Spinal cord (tissue), 10 donors: ENCODE results near the gene ADIPOR1. TPM values are rescaled to one million over a fixed set of nuclear protein-coding genes. Genes with fewer than 3 reads are reported as not detected.
"Not testable (repeated sequence)": the region's sequence is repeated elsewhere in the genome, so short reads cannot be mapped to it uniquely, and the experiment has no call there.

Source experiments
- DNase-seq, 6 donors: peaks; one replicate each; pipeline versions ENCODE4 v3.0.0 to v3.0.0-alpha.2; 2013 to 2015; ENCODE audit warnings: low spot score in 6 of 6, low read depth in 4 of 6
- H3K27ac ChIP-seq: one replicate; pipeline ENCODE4 v1.5.1; 2013; ENCODE audit warnings: low read depth, low read length, control low read depth
- H3K27me3 ChIP-seq: one replicate; pipeline ENCODE4 v1.6.1; 2013; ENCODE audit warnings: low read length; ENCODE audit not compliant: control insufficient read depth, insufficient read depth
- H3K36me3 ChIP-seq: one replicate; pipeline ENCODE4 v1.6.1; 2013; ENCODE audit warnings: low read length; ENCODE audit not compliant: control insufficient read depth, insufficient read depth
- H3K4me1 ChIP-seq: one replicate; pipeline ENCODE4 v1.6.1; 2013; ENCODE audit warnings: low read length; ENCODE audit not compliant: control insufficient read depth, insufficient read depth
- H3K4me3 ChIP-seq: one replicate; pipeline ENCODE4 v1.5.1; 2013; ENCODE audit warnings: low read depth, low read length, control low read depth
- H3K9me3 ChIP-seq: one replicate; pipeline ENCODE4 v1.6.1; 2013; ENCODE audit warnings: low read length; ENCODE audit not compliant: control insufficient read depth, insufficient read depth
- WGBS: methylation state at CpG from one replicate; pipeline ENCODE4 v1.1.5; 2013; ENCODE audit warnings: missing lambda C conversion rate; ENCODE audit not compliant: insufficient coverage; 5-methylcytosine and 5-hydroxymethylcytosine counted together
- polyA plus RNA-seq, 2 donors: library from polyadenylated mRNA; unstranded; fragments of 120-200 nt; gene quantifications; one replicate each; pipeline ENCODE4 v1.2.1, GENCODE V29; 2013; ENCODE audit not compliant: insufficient read length in 2 of 2
- total RNA-seq, 2 donors: library from RNA; depleted of rRNA in 1 of 2; stranded (reverse); fragments of 120-200 nt in 1 of 2; fragments of >200 nt in 1 of 2; gene quantifications; one replicate each; pipeline versions ENCODE4 v1.2.3 to v1.2.4, GENCODE V29; 2013 to 2014
- donor health status: healthy.

The ADIPOR1 gene
- total and polyA plus RNA-seq, 4 donors = 74.8 to 114 (median 84.0) TPM

- DNase-seq = no peak
- no peaks in the 10 kb centered on the region for H3K9me3 ChIP-seq
- no peak overlapping the region for H3K27ac ChIP-seq
- peaks cover 6% of the 10 kb centered on the region for H3K4me1 ChIP-seq
- H3K27me3 ChIP-seq = no peaks in the 10 kb centered on the region
- WGBS = no CpG with 5 or more reads among the region's 3 CpGs
- no peaks in the 10 kb centered on the region for H3K36me3 ChIP-seq
- no peak overlapping the region for H3K4me3 ChIP-seq
Observed at GRCh38 chr1:202923533-202923932, 34.6 kb downstream of the ADIPOR1 start.

- peaks cover 14% of the 10 kb centered on the region for H3K36me3 ChIP-seq
- H3K9me3 ChIP-seq = no peaks in the 10 kb centered on the region
Observed at GRCh38 chr1:202919615-202920014, 38.5 kb downstream of the ADIPOR1 start.

GRCh38 chr1:202915146-202915545 lies 43.0 kb downstream of the ADIPOR1 start:
- Histone ChIP-seq H3K9me3 (no peaks in the 10 kb centered on the region), H3K4me1 (no peaks in the 10 kb centered on the region), H3K27ac (no peak overlapping the region), H3K36me3 (peaks cover 27% of the 10 kb centered on the region), H3K27me3 (no peaks in the 10 kb centered on the region), H3K4me3 (no peak overlapping the region)
- DNase-seq = no peak

More at GRCh38 chr1:202919615-202920014, 38.5 kb downstream of the ADIPOR1 start:
- Histone ChIP-seq H3K4me1 (peaks cover 3% of the 10 kb centered on the region), H3K4me3 (no peak overlapping the region), H3K27me3 (no peaks in the 10 kb centered on the region), H3K27ac (no peak overlapping the region)
- no peak for DNase-seq

GRCh38 chr1:202912476-202912875 lies 45.6 kb downstream of the ADIPOR1 start:
- not testable (repeated sequence) for H3K4me3 ChIP-seq, DNase-seq, H3K4me1 ChIP-seq, H3K27me3 ChIP-seq, H3K27ac ChIP-seq, H3K9me3 ChIP-seq
- 96% methylated on average over 4 of the region's 4 CpGs for WGBS
- peaks cover 39% of the 10 kb centered on the region for H3K36me3 ChIP-seq

- DNase-seq = no peak
- no CpG with 5 or more reads among the region's 1 CpG for WGBS
- Histone ChIP-seq H3K9me3 (no peaks in the 10 kb centered on the region), H3K36me3 (peaks cover 26% of the 10 kb centered on the region), H3K27me3 (no peaks in the 10 kb centered on the region), H3K27ac (no peak overlapping the region), H3K4me1 (no peaks in the 10 kb centered on the region), H3K4me3 (no peak overlapping the region)
Observed at GRCh38 chr1:202909494-202909893, 48.6 kb downstream of the ADIPOR1 start.

- no peak for DNase-seq
- Histone ChIP-seq H3K4me1 (no peaks in the 10 kb centered on the region), H3K4me3 (no peak overlapping the region), H3K27me3 (no peaks in the 10 kb centered on the region), H3K36me3 (peaks cover 24% of the 10 kb centered on the region), H3K27ac (no peak overlapping the region), H3K9me3 (no peaks in the 10 kb centered on the region)
- no CpG with 5 or more reads among the region's 6 CpGs for whole genome bisulfite sequencing
Observed at GRCh38 chr1:202908998-202909397, 49.1 kb downstream of the ADIPOR1 start.

- Histone ChIP-seq H3K27ac (no peak overlapping the region), H3K9me3 (no peaks in the 10 kb centered on the region), H3K36me3 (peaks cover 40% of the 10 kb centered on the region), H3K4me1 (no peaks in the 10 kb centered on the region), H3K4me3 (no peak overlapping the region), H3K27me3 (no peaks in the 10 kb centered on the region)
- no peak for DNase-seq
- no CpG with 5 or more reads among the region's 4 CpGs for WGBS
Observed at GRCh38 chr1:202905331-202905730, 52.8 kb downstream of the ADIPOR1 start.

- DNase-seq, H3K9me3 ChIP-seq, H3K27me3 ChIP-seq, H3K4me1 ChIP-seq, H3K4me3 ChIP-seq, H3K27ac ChIP-seq: not testable (repeated sequence)
- 83% methylated on average over 2 of the region's 5 CpGs for WGBS
- peaks cover 39% of the 10 kb centered on the region for H3K36me3 ChIP-seq
Observed at GRCh38 chr1:202903808-202904207, 54.3 kb downstream of the ADIPOR1 start.

- Histone ChIP-seq H3K27me3 (no peaks in the 10 kb centered on the region), H3K4me1 (no peaks in the 10 kb centered on the region), H3K9me3 (no peaks in the 10 kb centered on the region), H3K27ac (no peak overlapping the region), H3K4me3 (no peak overlapping the region), H3K36me3 (peaks cover 42% of the 10 kb centered on the region)
- WGBS = 100% methylated on average over 1 of the region's 4 CpGs
- peak in 1 of 6 donors; percentile 13 for DNase-seq
Observed at GRCh38 chr1:202901555-202901954, 56.6 kb downstream of the ADIPOR1 start.

- WGBS = 100% methylated on average over 1 of the region's 7 CpGs
- peaks cover 2% of the 10 kb centered on the region for H3K4me1 ChIP-seq
Observed at GRCh38 chr1:202892501-202892900, 65.6 kb downstream of the ADIPOR1 start.

More at GRCh38 chr1:202892501-202892900, 65.6 kb downstream of the ADIPOR1 start:
- no peak overlapping the region for H3K27ac ChIP-seq
- H3K27me3 ChIP-seq = no peaks in the 10 kb centered on the region
- H3K4me3 ChIP-seq = no peak overlapping the region
- no peak for DNase-seq
- peaks cover 27% of the 10 kb centered on the region for H3K36me3 ChIP-seq
- H3K9me3 ChIP-seq = no peaks in the 10 kb centered on the region
